K562 (cell line): ENCODE data around the gene DYDC1. TPM values are rescaled to one million over a fixed set of nuclear protein-coding genes. Genes with fewer than 3 reads are reported as not detected.

Experiments used
- ATAC-seq: fragments of 200-7000 bp; cut with Tn5 transposase; 3 replicates; pipeline ENCODE4 v1.9.1; 2020; ENCODE audit warnings: moderate library complexity
- BruUV-seq: library from RNA; stranded (reverse); fragments of 400-500 nt; replicated peaks from 2 replicates; lab custom pipeline; 2021; lab: Mats Ljungman, UMichigan
- CTCF ChIA-PET: fragments of 300-600 bp; formaldehyde crosslinking; extraction: SDS; loops from one replicate; lab custom pipeline; 2021; ENCODE audit warnings: low intra/inter-chr PET ratio; lab: Yijun Ruan, JAX
- POLR2A ChIA-PET: fragments of 300-600, 350-650 bp; sonication (Branson Sonifier 250); formaldehyde crosslinking; extraction: SDS; loops from one replicate; lab custom pipeline; 2021; ENCODE audit warnings: antibody characterized with exemption, inconsistent platforms; lab: Yijun Ruan, JAX
- DNase-seq, 4 experiments: peaks; one replicate each; pipeline versions ENCODE4 v3.0.0 to v3.0.0-alpha.2; 2011 to 2018; ENCODE audit warnings: low spot score in 3 of 4, mixed read lengths in 3 of 4; ENCODE audit errors: extremely low read depth in 1 of 4
- FAIRE-seq: peaks from 2 replicates; lab custom pipeline; 2011; peaks lifted over from hg19 to GRCh38; lab: Jason Lieb, UNC
- H2AFZ ChIP-seq: 2 replicates; pipeline ENCODE4 v1.6.0; 2011; ENCODE audit warnings: low read depth, low read length, control low read depth, inconsistent platforms
- H3K27ac ChIP-seq: fragments of 200-600 bp; 3 replicates; pipeline ENCODE4 v1.8.0; 2011; ENCODE audit warnings: low read depth, mild to moderate bottlenecking, control low read depth, inconsistent platforms, low read length, moderate library complexity, mixed read lengths; ENCODE audit errors: extremely low read depth
- H3K27me3 ChIP-seq, 2 experiments: fragments of 300-600 bp in 1 of 2; 2 replicates in 1 of 2; 3 replicates in 1 of 2; pipeline versions ENCODE4 v1.6.0 to v1.8.0; 2011; ENCODE audit warnings: inconsistent platforms in 2 of 2, low read length in 2 of 2, mild to moderate bottlenecking in 1 of 2, mixed read lengths in 1 of 2, moderate library complexity in 1 of 2; ENCODE audit not compliant: control insufficient read depth in 2 of 2, insufficient read depth in 2 of 2
- H3K36me3 ChIP-seq: fragments of 300-600 bp; 3 replicates; pipeline ENCODE4 v1.8.0; 2011; ENCODE audit warnings: mild to moderate bottlenecking, low read length, inconsistent platforms; ENCODE audit not compliant: control insufficient read depth, insufficient read depth
- H3K4me1 ChIP-seq, 2 experiments: fragments of 200-600 bp in 1 of 2; replicated peaks in 1 of 2; 2 replicates in 1 of 2; 3 replicates in 1 of 2; pipeline versions ENCODE4 v1.5.1 to v1.8.0; 2011; ENCODE audit warnings: inconsistent platforms in 2 of 2, low read length in 2 of 2, mild to moderate bottlenecking in 1 of 2, mixed read lengths in 1 of 2, moderate library complexity in 1 of 2; ENCODE audit not compliant: control insufficient read depth in 2 of 2, insufficient read depth in 2 of 2
- H3K4me2 ChIP-seq: 2 replicates; pipeline ENCODE4 v1.6.1; 2011; ENCODE audit warnings: low read length, control low read depth, inconsistent platforms, mixed read lengths; ENCODE audit not compliant: insufficient read depth
- H3K4me3 ChIP-seq: fragments of 200-600 bp; sonication (generic), shearing (Covaris generic); 2 replicates; pipeline ENCODE4 v1.5.1; 2016; ENCODE audit warnings: control low read depth, inconsistent platforms
- H3K79me2 ChIP-seq: fragments of 200-600 bp; 3 replicates; pipeline ENCODE4 v1.8.0; 2011; ENCODE audit warnings: low read length, inconsistent platforms; ENCODE audit not compliant: control insufficient read depth, insufficient read depth
- H3K9ac ChIP-seq, 2 experiments: 2 replicates each; pipeline versions ENCODE4 v1.6.0 to v1.6.1; 2011; ENCODE audit warnings: low read depth in 2 of 2, low read length in 2 of 2, control low read depth in 1 of 2, inconsistent platforms in 1 of 2, mild to moderate bottlenecking in 1 of 2, mixed read lengths in 1 of 2; ENCODE audit not compliant: insufficient read depth in 1 of 2
- H3K9me1 ChIP-seq: one replicate; pipeline ENCODE4 v1.6.0; 2011; ENCODE audit warnings: inconsistent platforms, mild to moderate bottlenecking, low read length, moderate library complexity; ENCODE audit not compliant: control insufficient read depth, insufficient read depth
- H3K9me3 ChIP-seq: replicated peaks from 2 replicates; pipeline ENCODE4 v1.5.1; 2011; ENCODE audit warnings: low read depth, low read length, inconsistent platforms; ENCODE audit not compliant: control insufficient read depth, insufficient read depth
- H4K20me1 ChIP-seq: replicated peaks from 2 replicates; pipeline ENCODE4 v1.6.1; 2011; ENCODE audit warnings: low read length, inconsistent platforms, mixed read lengths; ENCODE audit not compliant: control insufficient read depth, insufficient read depth
- DMBX1 ChIP-seq: fragments of 250-450 bp; sonication (Bioruptor Pico); IDR thresholded peaks from 2 replicates; pipeline ENCODE4 v1.8.0; 2022; ENCODE audit warnings: inconsistent platforms, mild to moderate bottlenecking, moderate library complexity, borderline replicate concordance
- ESRRA ChIP-seq: fragments of 450-650 bp; IDR thresholded peaks from 2 replicates; pipeline ENCODE4 v1.6.1; 2014; ENCODE audit warnings: low read depth, mild to moderate bottlenecking, moderate library complexity, borderline replicate concordance
- JUND ChIP-seq, 2 experiments: IDR thresholded peaks; 2 replicates in 1 of 2; 3 replicates in 1 of 2; pipeline ENCODE4 v1.6.1; 2011; ENCODE audit warnings: borderline replicate concordance in 2 of 2, low read depth in 2 of 2, low read length in 2 of 2, improper control_type of control experiment in 1 of 2, missing biosample characterization in 1 of 2, missing genetic modification characterization in 1 of 2, missing genetic modification reagents in 1 of 2
- MCM7 ChIP-seq, 2 experiments: fragments of 450-650 bp; IDR thresholded peaks; 2 replicates each; pipeline ENCODE4 v1.6.1; 2016 to 2018
- NFYB ChIP-seq: IDR thresholded peaks from 2 replicates; pipeline ENCODE4 v1.6.1; 2011; ENCODE audit warnings: mild to moderate bottlenecking, moderate library complexity; ENCODE audit not compliant: insufficient read length; ENCODE audit errors: extremely low read depth
- NR3C1 ChIP-seq: sonication (generic); formaldehyde crosslinking; IDR thresholded peaks from 2 replicates; pipeline ENCODE4 v1.8.1; 2022; ENCODE audit warnings: missing genetic modification reagents
- PURB ChIP-seq: sonication (generic); formaldehyde crosslinking; IDR thresholded peaks from 2 replicates; pipeline ENCODE4 v1.9.0; 2021; ENCODE audit warnings: low read depth, mild to moderate bottlenecking, missing genetic modification reagents
- RNF219 ChIP-seq: fragments of 250-450 bp; sonication (Bioruptor Pico); IDR thresholded peaks from 2 replicates; pipeline ENCODE4 v1.5.0; 2022; ENCODE audit warnings: mild to moderate bottlenecking
- TCF7 ChIP-seq: sonication (generic); IDR thresholded peaks from 2 replicates; pipeline ENCODE4 v1.6.1; 2016; ENCODE audit warnings: antibody characterized with exemption, borderline replicate concordance
- TCFL5 ChIP-seq: fragments of 250-450 bp; sonication (Bioruptor Pico); conservative IDR thresholded peaks from 2 replicates; pipeline ENCODE4 v1.6.1; 2021; ENCODE audit warnings: mild to moderate bottlenecking, moderate library complexity, matching md5 sums
- ZNF134 ChIP-seq: fragments of 250-450 bp; sonication (Bioruptor Pico); conservative IDR thresholded peaks from 2 replicates; pipeline ENCODE4 v1.4.0; 2020
- ZNF197 ChIP-seq: fragments of 200-800 bp; sonication (Bioruptor generic); IDR thresholded peaks from 2 replicates; pipeline ENCODE4 v1.6.1; 2016; ENCODE audit warnings: low read depth, missing genetic modification characterization, missing compliant biosample characterization
- ZNF239 ChIP-seq: fragments of 250-450 bp; sonication (Bioruptor Pico); IDR thresholded peaks from 2 replicates; pipeline ENCODE4 v1.4.0; 2020; ENCODE audit warnings: mild to moderate bottlenecking
- ZNF263 ChIP-seq: sonication (generic); formaldehyde crosslinking; IDR thresholded peaks from 2 replicates; pipeline ENCODE4 v1.8.0; 2022; ENCODE audit warnings: mild to moderate bottlenecking, missing genetic modification reagents, borderline replicate concordance
- ZNF764 ChIP-seq: fragments of 250-450 bp; sonication (Bioruptor Pico); IDR thresholded peaks from 2 replicates; pipeline ENCODE4 v1.4.0; 2020; ENCODE audit warnings: low read depth, mild to moderate bottlenecking, moderate library complexity
- WGBS: fragments of 100-300 bp; shearing (Covaris generic); methylation state at CpG from one replicate; pipeline ENCODE4 v1.1.6; 2016; ENCODE audit warnings: low coverage, mixed read lengths; ENCODE audit not compliant: insufficient coverage; ENCODE audit errors: missing lambda C conversion rate; 5-methylcytosine and 5-hydroxymethylcytosine counted together
- in situ Hi-C: fragments of 300-500 bp; cut with MboI; formaldehyde crosslinking; loops from 4 replicates; pipeline ENCODE4 v1.15.0; 2018; ENCODE audit warnings: inconsistent platforms, mixed read lengths
- intact Hi-C: fragments of 100-400 bp; cut with micrococcal nuclease; formaldehyde crosslinking; loops from 2 replicates; pipeline ENCODE4 v1.14.2; 2022
- polyA plus RNA-seq, 8 experiments: library from polyadenylated mRNA; depleted of rRNA in 4 of 8; stranded (reverse) in 5 of 8; unstranded in 3 of 8; fragments of >200 nt; fragmentation: Nextera tagmentation in 2 of 8; fragmentation: Illumina TruSeq in 1 of 8; extraction: Ambion mirVana in 2 of 8; extraction: Trizol in 1 of 8; gene quantifications; 2 replicates each; pipeline versions ENCODE4 v1.2.1 to v1.2.3, GENCODE V29; 2011 to 2014; ENCODE audit warnings: inconsistent platforms in 1 of 8, missing spikeins in 1 of 8
- total RNA-seq, 7 experiments: library from RNA; depleted of rRNA in 6 of 7; stranded (reverse); fragments of >200 nt in 6 of 7; fragmentation: Illumina TruSeq in 2 of 7; extraction: Trizol in 2 of 7; gene quantifications; 2 replicates each; pipeline versions ENCODE4 v1.2.1 to v1.2.3, GENCODE V29; 2011 to 2021; ENCODE audit warnings: low replicate concordance in 1 of 7

DYDC1 gene
- total and polyA plus RNA-seq, 9 of the 15 experiments (the other 6 are each of a cell fraction or from before 2014, with no cell fraction given) = not detected

GRCh38 chr10:80323311-80323710 lies 33.2 kb downstream of the DYDC1 start:
- Histone ChIP-seq H2AFZ (no peak overlapping the region), H3K27ac (no peak overlapping the region), H4K20me1 (no peaks in the 10 kb centered on the region), H3K79me2 (no peaks in the 10 kb centered on the region), H3K9me1 (no peaks in the 10 kb centered on the region), H3K4me1 (no peaks in the 10 kb centered on the region), H3K9me3 (no peaks in the 10 kb centered on the region), H3K4me3 (no peak overlapping the region), H3K27me3 (peaks cover 5 to 22% of the 10 kb centered on the region in 2 experiments; a peak in 2 of 5 replicates), H3K36me3 (no peaks in the 10 kb centered on the region), H3K4me2 (no peak overlapping the region), H3K9ac (no peak overlapping the region)
- 4% methylated on average over 3 of the region's 3 CpGs for WGBS
- DNase-seq (no peak), FAIRE-seq (no peak), ATAC-seq (no peak)
- intact Hi-C loops (no loop called here), in situ Hi-C loops (no loop called here)
- ChIA-PET CTCF (no interaction called here), POLR2A (interaction anchor here (0.6 to 1.1 kb wide), 4 partner anchors 10 to 60 kb away, joined by 3 to 4 read pairs (median 3); no protein-coding TSS in a partner anchor)
- no TSS peak for BruUV-seq
- TF ChIP-seq PURB (CRISPR knock-in tag) (no peak), TCF7 (no peak), JUND (IDR thresholded peaks at IDR 0.05; ENCODE audit: borderline replicate concordance, low read depth, low read length) (no peak), JUND (tag; IDR thresholded peaks at IDR 0.05; ENCODE audit: borderline replicate concordance, low read depth, low read length) (no peak), ZNF134 (CRISPR knock-in tag) (no peak)

- intact Hi-C loops (no loop called here), in situ Hi-C loops (no loop called here)
- POLR2A ChIA-PET = interaction anchor here (1.0 kb wide), 1 partner anchor 15 kb away, joined by 3 read pairs; no protein-coding TSS in a partner anchor
- no peak for TF ChIP-seq ZNF197 (CRISPR knock-in tag)
- no peak for TF ChIP-seq ESRRA
- TF ChIP-seq ZNF764 (CRISPR knock-in tag) = no peak
- TF ChIP-seq ZNF239 = no peak
- no peak for TF ChIP-seq TCFL5 (CRISPR knock-in tag)
- TF ChIP-seq NFYB = no peak
- TF ChIP-seq ZNF263 = no peak
- no peak for TF ChIP-seq NR3C1 (CRISPR knock-in tag)
- TF ChIP-seq MCM7 (IDR thresholded peaks at IDR 0.05) = no peak
- TF ChIP-seq DMBX1 = no peak
- TF ChIP-seq RNF219 (CRISPR knock-in tag) = no peak
Observed at GRCh38 chr10:80322711-80323110, 33.8 kb downstream of the DYDC1 start.

More at GRCh38 chr10:80322711-80323110, 33.8 kb downstream of the DYDC1 start:
- no peak overlapping the region for H3K4me3 ChIP-seq
- DNase-seq = no peak
- no peak overlapping the region for H3K4me2 ChIP-seq
- no peak for FAIRE-seq
- H3K27me3 ChIP-seq = peaks cover 5 to 22% of the 10 kb centered on the region in 2 experiments; a peak in 2 of 5 replicates
- 0% methylated on average over 1 of the region's 1 CpG for WGBS
- H3K27ac ChIP-seq = no peak overlapping the region
- H2AFZ ChIP-seq = no peak overlapping the region
- no peak for ATAC-seq
- H3K9me3 ChIP-seq = no peaks in the 10 kb centered on the region
- no TSS peak for BruUV-seq
- no peak overlapping the region for H3K9ac ChIP-seq
- no peaks in the 10 kb centered on the region for H3K36me3 ChIP-seq
- H3K79me2 ChIP-seq = no peaks in the 10 kb centered on the region
- H3K9me1 ChIP-seq = no peaks in the 10 kb centered on the region
- CTCF ChIA-PET = no interaction called here
- H4K20me1 ChIP-seq = no peaks in the 10 kb centered on the region
- H3K4me1 ChIP-seq = no peaks in the 10 kb centered on the region
